Putamen (tissue), 1 donor: ENCODE data around the gene MUSK.
"Not testable (repeated sequence)": the region's sequence is repeated elsewhere in the genome, so short reads cannot be mapped to it uniquely, and the experiment has no call there.

Source experiments
- DNase-seq: peaks from one replicate; pipeline ENCODE4 v3.0.0-alpha.2; 2016; ENCODE audit warnings: low spot score

The MUSK gene

GRCh38 chr9:110812886-110813285 is 144.3 kb downstream of the MUSK start:
- DNase-seq: no peak

GRCh38 chr9:110814159-110814558 is 145.6 kb downstream of the MUSK start:
- DNase-seq: no peak

GRCh38 chr9:110815361-110815760 is 146.8 kb downstream of the MUSK start:
- DNase-seq: no peak

- DNase-seq: no peak
Measured at GRCh38 chr9:110820381-110820780, 151.8 kb downstream of the MUSK start.

GRCh38 chr9:110821064-110821463 is 152.5 kb downstream of the MUSK start:
- no peak for DNase-seq

GRCh38 chr9:110825129-110825528 is 156.5 kb downstream of the MUSK start:
- DNase-seq: not testable (repeated sequence)

GRCh38 chr9:110825950-110826349 is 157.4 kb downstream of the MUSK start:
- no peak for DNase-seq

- not testable (repeated sequence) for DNase-seq
Measured at GRCh38 chr9:110826400-110826799, 157.8 kb downstream of the MUSK start.

GRCh38 chr9:110828264-110828663 is 159.7 kb downstream of the MUSK start:
- DNase-seq: peak; percentile 65

GRCh38 chr9:110830495-110830894 is 161.9 kb downstream of the MUSK start:
- DNase-seq: no peak

- DNase-seq: no peak
Measured at GRCh38 chr9:110832926-110833325, 164.3 kb downstream of the MUSK start.

- no peak for DNase-seq
Measured at GRCh38 chr9:110835404-110835803, 166.8 kb downstream of the MUSK start.

- no peak for DNase-seq
Measured at GRCh38 chr9:110835859-110836271, 167.3 kb downstream of the MUSK start.

GRCh38 chr9:110837401-110838005 is 168.9 kb downstream of the MUSK start:
- DNase-seq: no peak

- DNase-seq: no peak
Measured at GRCh38 chr9:110842169-110842568, 173.6 kb downstream of the MUSK start.

- DNase-seq: no peak
Measured at GRCh38 chr9:110842986-110843385, 174.4 kb downstream of the MUSK start.

- no peak for DNase-seq
Measured at GRCh38 chr9:110844121-110844520, 175.5 kb downstream of the MUSK start.

- DNase-seq: no peak
Measured at GRCh38 chr9:110846215-110846614, 177.6 kb downstream of the MUSK start.

GRCh38 chr9:110847671-110848070 is 179.1 kb downstream of the MUSK start:
- no peak for DNase-seq

GRCh38 chr9:110850401-110851135 is 182.0 kb downstream of the MUSK start:
- DNase-seq: no peak
